GM06990 (cell line): ENCODE results near the gene TRIM3.

ENCODE experiments used
- DNase-seq: peaks from one replicate; pipeline ENCODE4 v3.0.0-alpha.2; 2011; ENCODE audit not compliant: insufficient read length; ENCODE audit errors: extremely low read depth
- H3K27me3 ChIP-seq: replicated peaks from 2 replicates; pipeline ENCODE4 v1.6.0; 2011; ENCODE audit warnings: low read length; ENCODE audit not compliant: control insufficient read depth, insufficient read depth
- H3K36me3 ChIP-seq: 2 replicates; pipeline ENCODE4 v1.5.1; 2011; ENCODE audit warnings: low read length; ENCODE audit not compliant: control insufficient read depth, insufficient read depth
- H3K4me3 ChIP-seq: replicated peaks from 2 replicates; pipeline ENCODE4 v1.5.1; 2011; ENCODE audit warnings: low read depth, mild to moderate bottlenecking, control low read depth, low read length
- TF ChIP-seq, protein P1 (sequence below): IDR thresholded peaks from 2 replicates; pipeline ENCODE4 v1.5.1; 2011; ENCODE audit warnings: low read length, control low read depth, mild to moderate bottlenecking, inconsistent platforms; ENCODE audit not compliant: insufficient read depth, poor library complexity, severe bottlenecking

TRIM3 gene

GRCh38 chr11:6442441-6442840 is 31.3 kb downstream of the TRIM3 start:
- H3K4me3 ChIP-seq, result no peak overlapping the region
- TF ChIP-seq, protein P1, sequence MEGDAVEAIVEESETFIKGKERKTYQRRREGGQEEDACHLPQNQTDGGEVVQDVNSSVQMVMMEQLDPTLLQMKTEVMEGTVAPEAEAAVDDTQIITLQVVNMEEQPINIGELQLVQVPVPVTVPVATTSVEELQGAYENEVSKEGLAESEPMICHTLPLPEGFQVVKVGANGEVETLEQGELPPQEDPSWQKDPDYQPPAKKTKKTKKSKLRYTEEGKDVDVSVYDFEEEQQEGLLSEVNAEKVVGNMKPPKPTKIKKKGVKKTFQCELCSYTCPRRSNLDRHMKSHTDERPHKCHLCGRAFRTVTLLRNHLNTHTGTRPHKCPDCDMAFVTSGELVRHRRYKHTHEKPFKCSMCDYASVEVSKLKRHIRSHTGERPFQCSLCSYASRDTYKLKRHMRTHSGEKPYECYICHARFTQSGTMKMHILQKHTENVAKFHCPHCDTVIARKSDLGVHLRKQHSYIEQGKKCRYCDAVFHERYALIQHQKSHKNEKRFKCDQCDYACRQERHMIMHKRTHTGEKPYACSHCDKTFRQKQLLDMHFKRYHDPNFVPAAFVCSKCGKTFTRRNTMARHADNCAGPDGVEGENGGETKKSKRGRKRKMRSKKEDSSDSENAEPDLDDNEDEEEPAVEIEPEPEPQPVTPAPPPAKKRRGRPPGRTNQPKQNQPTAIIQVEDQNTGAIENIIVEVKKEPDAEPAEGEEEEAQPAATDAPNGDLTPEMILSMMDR, result no peak
- no peaks in the 10 kb centered on the region for H3K36me3 ChIP-seq
- no peaks in the 10 kb centered on the region for H3K27me3 ChIP-seq
- no peak for DNase-seq

DNA sequence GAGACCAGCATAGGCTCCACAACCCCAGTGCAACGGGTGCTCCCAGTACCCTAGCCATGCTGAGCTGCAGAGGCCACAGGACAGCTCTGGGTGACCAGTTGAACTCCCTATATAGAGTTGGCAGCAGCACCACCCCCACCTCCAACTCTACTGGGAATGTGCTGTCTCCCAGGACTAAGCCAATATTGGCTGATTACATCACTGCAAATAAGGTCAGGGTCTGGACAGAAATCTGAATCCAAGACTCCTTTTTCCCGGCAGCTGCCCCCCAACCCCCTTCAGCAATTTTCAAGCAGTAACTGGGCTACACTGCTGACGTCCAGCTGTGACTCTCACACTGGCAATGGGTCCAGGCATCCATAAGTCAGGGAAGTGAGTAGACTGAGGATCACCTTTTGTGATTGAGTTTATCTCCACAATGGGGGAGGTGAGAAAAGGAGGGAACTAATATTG is 32.8 kb downstream of the TRIM3 start, which contains the start of gene HPX:
HPX (minus strand) TSS at position 82 of the 453 bp plus-strand sequence; CDS start at position 58, 24 bp downstream.
- Histone ChIP-seq H3K4me3 (no peak within 1 kb of the TSS), H3K27me3 (no peaks in the 10 kb centered on the region), H3K36me3 (no peaks in the 10 kb centered on the region)
- no peak for DNase-seq
- TF ChIP-seq, protein P1, result no peak

DNA sequence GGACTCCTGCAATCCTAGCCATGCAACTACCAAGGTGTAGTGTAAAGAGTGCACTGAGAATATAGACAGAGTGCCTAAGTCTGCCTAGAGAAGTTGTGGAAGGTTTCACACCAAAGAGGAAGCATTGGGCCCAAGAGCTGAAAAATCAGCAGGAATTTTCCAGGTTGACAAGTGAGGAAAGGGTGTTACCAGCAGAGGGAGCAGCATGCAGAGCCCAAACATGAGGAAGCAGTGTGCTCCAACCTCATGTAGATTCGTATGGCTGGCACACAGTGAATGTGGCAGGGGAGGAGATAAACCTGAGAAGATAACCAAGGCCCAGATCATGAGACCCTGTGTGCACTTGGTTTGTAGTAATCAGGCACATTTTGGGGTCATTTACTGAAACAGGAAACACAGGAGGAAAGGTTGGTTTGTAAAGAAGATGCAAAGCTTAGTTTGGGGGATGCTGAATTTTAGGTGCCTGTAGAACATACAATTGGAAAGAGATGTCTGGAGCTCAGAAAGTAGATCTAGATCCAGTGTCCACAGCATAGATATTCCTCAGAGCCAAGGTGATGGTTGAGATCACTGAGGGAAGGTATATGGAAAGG is 34.7 kb downstream of the TRIM3 start:
- H3K27me3 ChIP-seq, result no peaks in the 10 kb centered on the region
- no peak overlapping the region for H3K4me3 ChIP-seq
- H3K36me3 ChIP-seq, result no peaks in the 10 kb centered on the region
- TF ChIP-seq, protein P1, result peak; percentile 71
- no peak for DNase-seq

DNA sequence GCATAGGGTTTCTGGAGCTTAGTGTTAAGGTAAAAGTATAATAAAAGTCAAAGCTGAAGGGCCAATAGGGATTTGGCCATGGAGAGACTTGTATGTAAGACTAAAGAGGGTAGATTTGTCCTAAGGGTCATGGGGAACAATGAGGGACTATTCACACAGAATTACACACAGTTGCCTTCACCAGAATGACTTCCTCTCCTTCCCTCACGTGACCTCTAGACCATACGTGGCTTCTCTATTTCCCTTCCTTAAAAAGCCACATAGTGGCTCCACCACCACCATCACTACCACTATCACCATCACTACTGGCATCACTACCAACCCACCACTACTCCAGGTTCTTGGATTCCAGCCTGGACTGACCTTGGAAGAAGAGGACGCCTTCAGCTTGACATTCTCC is 35.7 kb downstream of the TRIM3 start:
- H3K36me3 ChIP-seq, result no peaks in the 10 kb centered on the region
- DNase-seq, result no peak
- TF ChIP-seq, protein P1, result no peak
- no peaks in the 10 kb centered on the region for H3K27me3 ChIP-seq
- H3K4me3 ChIP-seq, result no peak overlapping the region

- Histone ChIP-seq H3K27me3 (no peaks in the 10 kb centered on the region), H3K36me3 (no peaks in the 10 kb centered on the region), H3K4me3 (no peak overlapping the region)
- DNase-seq, result no peak
- TF ChIP-seq, protein P1, result no peak
Observed at GRCh38 chr11:6437423-6437822, 36.3 kb downstream of the TRIM3 start.
